Loucy (cell line): Measurements from ENCODE around the gene CASK.

Experiments
- EZH2phosphoT487 ChIP-seq: fragments of 200-600 bp; IDR thresholded peaks from 2 replicates; pipeline ENCODE4 v1.6.1; 2018; ENCODE audit warnings: antibody characterized with exemption, mild to moderate bottlenecking, moderate library complexity, borderline replicate concordance
- TF ChIP-seq, protein P1 (sequence below): fragments of 200-600 bp; sonication (generic); conservative IDR thresholded peaks from 2 replicates; pipeline ENCODE4 v1.5.1; 2014; ENCODE audit warnings: mild to moderate bottlenecking, antibody characterized with exemption, low read length

DNA sequence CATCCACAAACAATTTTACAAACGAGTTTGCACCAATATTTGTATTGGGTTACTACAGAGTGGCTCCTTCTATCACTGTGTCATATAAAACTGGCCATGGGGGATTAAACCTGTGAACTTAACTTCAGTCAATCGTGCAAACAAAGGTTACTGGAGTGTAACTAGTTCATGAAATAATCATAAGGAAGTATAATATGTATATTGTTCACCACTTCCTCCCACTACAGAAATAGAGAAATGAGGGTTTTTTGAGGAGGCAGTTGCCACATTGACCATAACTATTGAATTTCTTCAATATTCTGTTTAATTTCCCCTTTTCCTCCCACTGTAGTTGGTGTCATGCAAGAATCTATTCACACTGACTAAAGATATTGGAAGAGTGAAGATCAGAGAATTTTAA lies 199.5 kb downstream of the CASK start, which contains the start of gene GPR82:
- no peak for TF ChIP-seq EZH2phosphoT487
- TF ChIP-seq, protein P1, sequence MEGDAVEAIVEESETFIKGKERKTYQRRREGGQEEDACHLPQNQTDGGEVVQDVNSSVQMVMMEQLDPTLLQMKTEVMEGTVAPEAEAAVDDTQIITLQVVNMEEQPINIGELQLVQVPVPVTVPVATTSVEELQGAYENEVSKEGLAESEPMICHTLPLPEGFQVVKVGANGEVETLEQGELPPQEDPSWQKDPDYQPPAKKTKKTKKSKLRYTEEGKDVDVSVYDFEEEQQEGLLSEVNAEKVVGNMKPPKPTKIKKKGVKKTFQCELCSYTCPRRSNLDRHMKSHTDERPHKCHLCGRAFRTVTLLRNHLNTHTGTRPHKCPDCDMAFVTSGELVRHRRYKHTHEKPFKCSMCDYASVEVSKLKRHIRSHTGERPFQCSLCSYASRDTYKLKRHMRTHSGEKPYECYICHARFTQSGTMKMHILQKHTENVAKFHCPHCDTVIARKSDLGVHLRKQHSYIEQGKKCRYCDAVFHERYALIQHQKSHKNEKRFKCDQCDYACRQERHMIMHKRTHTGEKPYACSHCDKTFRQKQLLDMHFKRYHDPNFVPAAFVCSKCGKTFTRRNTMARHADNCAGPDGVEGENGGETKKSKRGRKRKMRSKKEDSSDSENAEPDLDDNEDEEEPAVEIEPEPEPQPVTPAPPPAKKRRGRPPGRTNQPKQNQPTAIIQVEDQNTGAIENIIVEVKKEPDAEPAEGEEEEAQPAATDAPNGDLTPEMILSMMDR = no peak
